Activated naive CD8-positive, alpha-beta T cell (primary cell): ENCODE results near the gene NPHP1.
"Not testable (repeated sequence)": the region's sequence is repeated elsewhere in the genome, so short reads cannot be mapped to it uniquely, and the experiment has no call there.

Experiments
- H3K27ac Mint-ChIP-seq: one replicate; pipeline ENCODE4 v1.8.0; 2021; ENCODE audit warnings: mixed read lengths
- H3K27me3 Mint-ChIP-seq: one replicate; pipeline ENCODE4 v1.8.0; 2021; ENCODE audit warnings: mixed read lengths
- H3K36me3 Mint-ChIP-seq: one replicate; pipeline ENCODE4 v1.8.0; 2021; ENCODE audit warnings: mixed read lengths
- H3K4me1 Mint-ChIP-seq: one replicate; pipeline ENCODE4 v1.8.0; 2021; ENCODE audit warnings: low read depth, mixed read lengths
- H3K4me3 Mint-ChIP-seq: one replicate; pipeline ENCODE4 v1.8.0; 2021; ENCODE audit warnings: mild to moderate bottlenecking, mixed read lengths
- H3K9me3 Mint-ChIP-seq: one replicate; pipeline ENCODE4 v1.8.0; 2021; ENCODE audit warnings: low read depth, mixed read lengths

Gene NPHP1

GRCh38 chr2:110157153-110157793, 47.5 kb downstream of the NPHP1 start:
- no peak overlapping the region for H3K4me3 Mint-ChIP-seq
- H3K4me1 Mint-ChIP-seq, result peaks cover 5% of the 10 kb centered on the region
- H3K36me3 Mint-ChIP-seq, result peaks cover 8% of the 10 kb centered on the region
- H3K9me3 Mint-ChIP-seq, result peaks cover 8% of the 10 kb centered on the region
- peaks cover 2% of the 10 kb centered on the region for H3K27me3 Mint-ChIP-seq
- H3K27ac Mint-ChIP-seq, result no peak overlapping the region

GRCh38 chr2:110154828-110155227, 50.0 kb downstream of the NPHP1 start:
- not testable (repeated sequence) for H3K36me3 Mint-ChIP-seq, H3K9me3 Mint-ChIP-seq, H3K4me3 Mint-ChIP-seq, H3K27me3 Mint-ChIP-seq, H3K27ac Mint-ChIP-seq, H3K4me1 Mint-ChIP-seq

DNA sequence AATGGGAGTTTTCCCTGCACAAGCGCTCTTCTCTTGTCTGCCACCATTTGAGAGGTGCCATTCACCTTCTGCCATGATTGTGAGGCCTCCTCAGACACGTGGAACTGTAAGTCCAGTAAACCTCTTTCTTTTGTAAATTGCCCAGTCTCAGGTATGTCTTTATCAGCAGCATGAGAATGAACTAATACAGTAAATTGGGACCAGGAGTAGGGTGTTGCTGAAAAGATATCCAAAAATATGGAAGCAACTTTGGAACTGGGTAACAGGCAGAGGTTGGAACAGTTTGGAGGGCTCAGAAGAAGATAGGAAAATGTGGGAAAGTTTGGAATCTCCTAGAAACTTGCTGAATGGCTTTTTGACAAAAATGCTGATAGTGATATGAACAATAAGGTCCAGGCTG, 50.6 kb downstream of the NPHP1 start:
- not testable (repeated sequence) for H3K27ac Mint-ChIP-seq, H3K27me3 Mint-ChIP-seq, H3K4me3 Mint-ChIP-seq, H3K9me3 Mint-ChIP-seq, H3K36me3 Mint-ChIP-seq
- H3K4me1 Mint-ChIP-seq, result peaks cover 13% of the 10 kb centered on the region

- Mint-ChIP-seq H3K9me3 (peaks cover 8% of the 10 kb centered on the region), H3K4me3 (no peak overlapping the region), H3K27ac (no peak overlapping the region), H3K36me3 (peaks cover 8% of the 10 kb centered on the region), H3K27me3 (peaks cover 1% of the 10 kb centered on the region), H3K4me1 (peaks cover 14% of the 10 kb centered on the region)
Observed at GRCh38 chr2:110153416-110153815, 51.4 kb downstream of the NPHP1 start.

- peaks cover 14% of the 10 kb centered on the region for H3K4me1 Mint-ChIP-seq
- peaks cover 8% of the 10 kb centered on the region for H3K9me3 Mint-ChIP-seq
- H3K27me3 Mint-ChIP-seq, result peaks cover 1% of the 10 kb centered on the region
- H3K27ac Mint-ChIP-seq, result no peak overlapping the region
- peaks cover 8% of the 10 kb centered on the region for H3K36me3 Mint-ChIP-seq
- no peak overlapping the region for H3K4me3 Mint-ChIP-seq
Observed at GRCh38 chr2:110152943-110153342, 51.9 kb downstream of the NPHP1 start.

DNA sequence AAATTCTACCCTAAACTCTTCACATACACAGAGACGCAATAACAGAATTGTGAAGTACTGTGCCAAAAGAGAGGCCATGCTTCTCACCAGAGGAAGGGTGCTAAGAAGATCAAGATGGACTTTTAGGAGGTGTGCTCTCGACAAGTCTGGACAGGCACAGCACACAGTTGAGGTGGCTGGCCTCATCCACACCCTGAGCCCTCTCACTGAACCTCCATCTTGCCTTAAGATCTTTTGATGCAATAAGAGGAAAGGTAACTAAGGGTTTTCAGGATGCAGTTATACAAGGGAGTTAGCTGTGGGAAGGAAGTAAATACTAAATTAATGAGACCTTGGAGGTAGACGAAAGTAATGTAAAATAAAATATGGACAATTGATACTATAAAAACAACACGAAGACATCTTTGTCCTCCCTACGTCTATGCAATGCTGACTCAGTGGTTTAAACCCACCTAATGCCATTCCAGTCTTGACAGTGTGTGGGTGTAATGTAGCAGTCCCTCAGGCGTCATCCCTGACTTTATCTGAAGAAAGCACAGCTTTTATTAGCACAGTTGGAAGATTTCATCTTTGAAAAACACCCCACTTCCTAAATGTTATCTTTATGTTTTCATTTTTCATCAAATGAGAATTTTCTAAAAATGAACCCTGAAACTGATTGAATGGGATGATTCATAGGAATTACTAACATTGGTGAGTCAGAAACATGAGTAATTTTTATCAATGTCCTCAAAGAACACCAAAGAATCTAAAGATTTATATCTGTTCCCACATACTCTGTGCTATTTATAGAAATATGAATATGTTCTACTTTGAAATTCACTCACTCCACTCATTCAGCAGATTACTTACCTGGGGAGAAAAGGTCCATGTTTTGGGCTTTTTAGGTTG, 55.2 kb downstream of the NPHP1 start:
- H3K4me1 Mint-ChIP-seq, result peaks cover 9% of the 10 kb centered on the region
- H3K27ac Mint-ChIP-seq, result peak overlapping the region; percentile 93
- peak overlapping the region; percentile 58 for H3K4me3 Mint-ChIP-seq
- peaks cover 1% of the 10 kb centered on the region for H3K27me3 Mint-ChIP-seq
- peaks cover 6% of the 10 kb centered on the region for H3K9me3 Mint-ChIP-seq
- H3K36me3 Mint-ChIP-seq, result peaks cover 6% of the 10 kb centered on the region

- H3K27ac Mint-ChIP-seq, result no peak overlapping the region
- H3K4me1 Mint-ChIP-seq, result peaks cover 9% of the 10 kb centered on the region
- H3K4me3 Mint-ChIP-seq, result no peak overlapping the region
- no peaks in the 10 kb centered on the region for H3K9me3 Mint-ChIP-seq
- no peaks in the 10 kb centered on the region for H3K27me3 Mint-ChIP-seq
- H3K36me3 Mint-ChIP-seq, result no peaks in the 10 kb centered on the region
Observed at GRCh38 chr2:110146945-110147332, 57.9 kb downstream of the NPHP1 start.

- no peaks in the 10 kb centered on the region for H3K9me3 Mint-ChIP-seq
- no peak overlapping the region for H3K27ac Mint-ChIP-seq
Observed at GRCh38 chr2:110146183-110146944, 58.4 kb downstream of the NPHP1 start.

GRCh38 chr2:110143982-110144381, 60.8 kb downstream of the NPHP1 start:
- H3K27me3 Mint-ChIP-seq, result no peaks in the 10 kb centered on the region
- no peaks in the 10 kb centered on the region for H3K4me1 Mint-ChIP-seq
- no peaks in the 10 kb centered on the region for H3K36me3 Mint-ChIP-seq
- H3K27ac Mint-ChIP-seq, result no peak overlapping the region
- H3K4me3 Mint-ChIP-seq, result no peak overlapping the region
- H3K9me3 Mint-ChIP-seq, result no peaks in the 10 kb centered on the region

More at GRCh38 chr2:110146183-110146944, 58.4 kb downstream of the NPHP1 start:
- peaks cover 9% of the 10 kb centered on the region for H3K4me1 Mint-ChIP-seq
- H3K36me3 Mint-ChIP-seq, result no peaks in the 10 kb centered on the region
- no peak overlapping the region for H3K4me3 Mint-ChIP-seq
- H3K27me3 Mint-ChIP-seq, result no peaks in the 10 kb centered on the region

DNA sequence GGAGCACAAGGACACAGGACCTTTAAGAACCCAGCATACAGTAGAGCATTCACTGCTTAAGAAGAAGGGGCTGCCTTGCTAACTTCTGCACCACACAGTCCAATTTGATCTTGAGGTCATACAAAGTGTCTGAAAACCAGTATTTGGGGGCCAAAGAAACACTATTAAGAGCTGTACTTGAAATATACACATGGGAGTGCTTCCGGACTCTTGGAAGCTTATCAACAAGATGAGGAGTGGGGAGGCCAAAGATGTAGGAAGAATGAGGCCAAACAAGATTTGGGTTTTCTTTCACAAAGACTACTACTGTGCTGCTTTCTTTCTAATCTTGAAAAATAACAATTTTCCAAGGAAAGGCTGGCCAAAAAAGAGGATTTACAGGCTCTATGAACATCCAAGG, 64.4 kb downstream of the NPHP1 start:
- no peak overlapping the region for H3K4me3 Mint-ChIP-seq
- no peaks in the 10 kb centered on the region for H3K9me3 Mint-ChIP-seq
- no peaks in the 10 kb centered on the region for H3K36me3 Mint-ChIP-seq
- H3K27ac Mint-ChIP-seq, result no peak overlapping the region
- H3K27me3 Mint-ChIP-seq, result no peaks in the 10 kb centered on the region
- no peaks in the 10 kb centered on the region for H3K4me1 Mint-ChIP-seq

- H3K9me3 Mint-ChIP-seq, result peaks cover 18% of the 10 kb centered on the region
- no peaks in the 10 kb centered on the region for H3K4me1 Mint-ChIP-seq
- no peak overlapping the region for H3K4me3 Mint-ChIP-seq
- no peak overlapping the region for H3K27ac Mint-ChIP-seq
- H3K36me3 Mint-ChIP-seq, result peaks cover 18% of the 10 kb centered on the region
- peaks cover 3% of the 10 kb centered on the region for H3K27me3 Mint-ChIP-seq
Observed at GRCh38 chr2:110134025-110134424, 70.8 kb downstream of the NPHP1 start.

DNA sequence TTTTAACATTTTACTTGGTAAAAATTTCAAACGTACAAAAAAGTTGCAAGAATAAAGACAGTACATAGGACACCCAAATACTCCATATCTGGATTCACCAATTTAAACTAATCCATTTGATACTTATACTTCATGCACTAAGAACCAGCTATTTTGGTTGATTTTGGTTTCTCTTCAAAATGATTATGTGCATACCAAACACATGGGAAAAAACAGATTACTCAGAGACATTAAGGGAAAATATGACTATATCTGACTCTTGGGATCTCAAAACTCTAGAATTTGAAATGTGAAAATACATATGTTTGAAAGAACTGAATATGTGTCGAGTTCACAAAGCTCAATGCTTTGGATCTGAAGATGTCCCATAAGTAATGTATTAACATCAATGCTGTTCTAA, 73.6 kb downstream of the NPHP1 start:
- H3K9me3 Mint-ChIP-seq, result peaks cover 18% of the 10 kb centered on the region
- H3K27ac Mint-ChIP-seq, result no peak overlapping the region
- peaks cover 18% of the 10 kb centered on the region for H3K36me3 Mint-ChIP-seq
- no peak overlapping the region for H3K4me3 Mint-ChIP-seq
- peaks cover 3% of the 10 kb centered on the region for H3K27me3 Mint-ChIP-seq
- H3K4me1 Mint-ChIP-seq, result no peaks in the 10 kb centered on the region

DNA sequence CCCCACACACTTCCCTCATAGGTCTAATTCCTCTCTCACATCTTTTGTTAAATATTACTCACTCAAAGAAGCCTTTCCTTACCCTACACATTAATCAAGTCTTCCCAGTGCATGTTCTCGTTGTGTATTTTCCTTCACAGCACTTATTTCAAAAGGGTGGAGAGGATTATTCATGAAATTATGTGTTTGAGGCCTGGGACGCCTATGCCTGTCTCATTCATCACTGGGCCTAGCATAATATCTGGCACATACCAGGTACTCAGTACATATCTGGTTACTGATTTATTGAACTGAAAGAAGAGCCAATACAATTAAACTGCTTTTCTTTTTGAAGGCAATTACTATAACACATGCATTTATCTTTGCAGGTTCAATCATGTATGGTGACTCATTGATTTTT, 74.1 kb downstream of the NPHP1 start:
- no peak overlapping the region for H3K4me3 Mint-ChIP-seq
- H3K36me3 Mint-ChIP-seq, result peaks cover 18% of the 10 kb centered on the region
- H3K27me3 Mint-ChIP-seq, result peaks cover 3% of the 10 kb centered on the region
- no peaks in the 10 kb centered on the region for H3K4me1 Mint-ChIP-seq
- peaks cover 18% of the 10 kb centered on the region for H3K9me3 Mint-ChIP-seq
- H3K27ac Mint-ChIP-seq, result no peak overlapping the region

DNA sequence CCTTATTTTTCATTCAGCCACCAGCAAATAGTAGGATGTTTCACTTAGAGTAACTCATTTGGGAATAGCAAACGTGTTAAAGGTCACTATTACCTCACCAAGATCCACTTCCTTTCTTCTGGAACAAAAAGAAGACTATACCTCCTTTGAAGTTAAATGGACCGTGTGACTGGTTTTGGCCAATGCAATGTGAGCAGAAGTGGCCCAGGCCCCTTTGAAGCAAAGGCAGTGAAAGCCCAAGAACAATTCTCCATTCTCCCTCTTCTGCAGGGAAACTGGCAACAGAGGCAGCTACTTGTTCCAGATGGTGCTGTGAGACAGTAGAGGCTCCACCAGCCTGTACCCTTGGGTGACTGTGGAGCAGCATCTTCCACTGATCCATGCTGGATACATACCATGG, 77.9 kb downstream of the NPHP1 start:
- H3K27ac Mint-ChIP-seq, result no peak overlapping the region
- H3K36me3 Mint-ChIP-seq, result peaks cover 10% of the 10 kb centered on the region
- no peaks in the 10 kb centered on the region for H3K4me1 Mint-ChIP-seq
- no peaks in the 10 kb centered on the region for H3K9me3 Mint-ChIP-seq
- peaks cover 2% of the 10 kb centered on the region for H3K27me3 Mint-ChIP-seq
- no peak overlapping the region for H3K4me3 Mint-ChIP-seq
